Epithelial cell of esophagus (primary cell): ENCODE measurements around the gene TMEM273.

Source experiments
- DNase-seq: peaks from one replicate; pipeline ENCODE4 v3.0.0; 2010; ENCODE audit warnings: low read depth
- H3K4me3 ChIP-seq: 2 replicates; pipeline ENCODE4 v1.5.1; 2011; ENCODE audit warnings: mild to moderate bottlenecking, low read length, control low read depth
- TF ChIP-seq, protein P1 (sequence below): IDR thresholded peaks from 2 replicates; pipeline ENCODE4 v1.5.1; 2011; ENCODE audit warnings: low read depth, mild to moderate bottlenecking, low read length, control low read depth, inconsistent platforms; ENCODE audit not compliant: insufficient read depth; ENCODE audit errors: missing control alignments

The TMEM273 gene

DNA sequence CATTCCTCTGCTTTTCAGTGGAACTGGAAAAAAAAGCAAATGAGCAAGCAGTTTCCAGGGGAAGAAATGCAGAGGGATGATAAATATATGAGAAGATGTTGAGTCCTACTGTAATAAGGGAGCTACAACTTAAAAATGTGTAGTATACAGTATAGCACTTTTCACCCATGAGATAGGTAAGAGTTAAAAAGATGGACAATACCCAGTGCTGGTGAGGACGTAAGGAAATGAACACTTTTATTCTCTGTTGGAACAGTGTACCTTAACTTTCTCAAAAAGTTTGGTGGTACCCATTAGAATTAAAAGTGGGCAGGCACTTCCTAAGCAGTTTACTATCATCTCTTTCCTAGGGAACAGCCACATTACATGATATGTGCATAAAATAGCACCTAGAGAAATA is 51.7 kb downstream of the TMEM273 start:
- H3K4me3 ChIP-seq, result no peak overlapping the region
- TF ChIP-seq, protein P1, sequence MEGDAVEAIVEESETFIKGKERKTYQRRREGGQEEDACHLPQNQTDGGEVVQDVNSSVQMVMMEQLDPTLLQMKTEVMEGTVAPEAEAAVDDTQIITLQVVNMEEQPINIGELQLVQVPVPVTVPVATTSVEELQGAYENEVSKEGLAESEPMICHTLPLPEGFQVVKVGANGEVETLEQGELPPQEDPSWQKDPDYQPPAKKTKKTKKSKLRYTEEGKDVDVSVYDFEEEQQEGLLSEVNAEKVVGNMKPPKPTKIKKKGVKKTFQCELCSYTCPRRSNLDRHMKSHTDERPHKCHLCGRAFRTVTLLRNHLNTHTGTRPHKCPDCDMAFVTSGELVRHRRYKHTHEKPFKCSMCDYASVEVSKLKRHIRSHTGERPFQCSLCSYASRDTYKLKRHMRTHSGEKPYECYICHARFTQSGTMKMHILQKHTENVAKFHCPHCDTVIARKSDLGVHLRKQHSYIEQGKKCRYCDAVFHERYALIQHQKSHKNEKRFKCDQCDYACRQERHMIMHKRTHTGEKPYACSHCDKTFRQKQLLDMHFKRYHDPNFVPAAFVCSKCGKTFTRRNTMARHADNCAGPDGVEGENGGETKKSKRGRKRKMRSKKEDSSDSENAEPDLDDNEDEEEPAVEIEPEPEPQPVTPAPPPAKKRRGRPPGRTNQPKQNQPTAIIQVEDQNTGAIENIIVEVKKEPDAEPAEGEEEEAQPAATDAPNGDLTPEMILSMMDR, result no peak
- no peak for DNase-seq

DNA sequence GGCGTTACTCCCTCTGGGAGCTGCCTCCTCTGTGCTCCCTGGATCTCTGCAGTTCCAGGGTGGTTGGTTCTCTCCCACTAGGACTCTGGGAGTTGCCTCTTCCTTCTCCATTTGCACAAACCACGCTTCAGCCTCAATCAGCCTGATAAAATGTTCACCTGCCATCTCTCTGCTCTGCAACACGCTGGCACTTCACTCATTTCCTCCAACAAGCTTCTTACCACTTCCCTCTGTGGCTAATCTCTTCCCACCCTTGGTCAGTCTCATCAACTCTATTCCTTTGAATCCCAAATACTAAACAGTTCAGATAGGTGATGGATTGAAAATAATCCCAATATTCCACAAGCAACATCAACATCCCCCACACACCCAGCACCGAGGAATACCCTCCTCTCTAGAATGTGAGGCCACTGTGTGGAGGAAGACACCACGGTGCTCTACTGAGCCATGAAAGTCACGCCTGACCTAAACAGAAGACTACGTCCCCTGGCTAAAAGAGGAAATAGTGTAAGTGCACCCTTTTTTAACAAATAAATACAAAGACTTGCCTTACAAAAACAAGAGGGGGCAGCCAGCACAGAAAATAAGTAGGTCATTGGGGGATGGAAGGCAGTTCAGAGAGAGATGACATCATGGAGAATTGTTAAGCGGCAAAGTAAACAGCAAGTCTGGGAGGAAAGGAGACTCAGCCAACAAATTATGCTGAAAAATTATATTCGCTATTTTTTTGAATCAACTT is 52.4 kb downstream of the TMEM273 start:
- DNase-seq, result no peak
- TF ChIP-seq, protein P1, result no peak
- no peak overlapping the region for H3K4me3 ChIP-seq

DNA sequence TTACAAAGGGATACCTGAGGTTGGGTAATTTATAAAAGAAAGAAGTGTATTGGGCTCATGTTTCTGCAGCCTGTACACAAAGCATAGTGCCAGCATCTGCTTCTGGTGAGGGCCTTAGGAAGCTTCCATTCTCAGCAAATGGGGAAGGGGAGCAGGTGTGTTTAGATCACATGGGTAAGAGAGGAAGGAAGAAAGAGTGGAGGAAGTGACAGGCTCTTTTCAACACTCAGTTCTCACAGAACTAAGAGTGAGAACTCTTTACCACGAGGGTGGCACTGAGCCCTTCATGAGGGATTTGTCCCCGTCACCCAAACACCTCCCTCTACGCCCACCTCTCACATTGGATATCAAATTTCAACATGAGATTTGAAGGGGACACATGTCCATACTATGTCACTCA is 53.9 kb downstream of the TMEM273 start:
- TF ChIP-seq, protein P1, result no peak
- DNase-seq, result no peak
- no peak overlapping the region for H3K4me3 ChIP-seq

DNA sequence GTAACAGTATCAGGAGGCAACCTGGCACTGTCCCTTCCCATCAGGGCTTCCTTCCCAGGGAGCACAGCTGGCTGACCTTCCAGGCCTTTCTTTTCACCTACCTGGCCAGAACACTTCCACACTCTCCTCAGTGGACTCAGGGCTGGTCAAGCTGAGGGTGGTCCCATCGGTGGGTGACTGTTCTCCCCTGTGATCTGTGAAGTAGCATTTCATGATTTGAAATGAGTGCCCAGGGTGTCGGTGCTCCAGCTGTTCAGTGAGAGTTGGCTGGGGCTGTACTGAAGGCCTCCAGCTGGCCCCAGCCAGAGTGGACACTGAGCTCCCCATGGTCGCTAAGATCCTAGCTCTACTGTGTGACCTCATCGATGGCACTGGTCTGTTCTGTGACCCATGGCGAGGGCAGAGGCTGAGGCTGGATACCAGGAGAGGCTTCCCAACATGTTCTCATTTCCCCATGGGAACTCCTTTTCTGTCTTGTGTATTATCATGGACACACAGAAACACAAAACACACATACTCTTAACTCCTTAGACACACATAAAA is 54.4 kb downstream of the TMEM273 start, which contains the start of gene FAM170B:
Gene FAM170B (minus strand): TSS at position 316 of the 543 bp plus-strand sequence. CDS start 103 bp downstream, at position 213.
- DNase-seq, result no peak
- no peak within 1 kb of the TSS for H3K4me3 ChIP-seq
- TF ChIP-seq, protein P1, result no peak

DNA sequence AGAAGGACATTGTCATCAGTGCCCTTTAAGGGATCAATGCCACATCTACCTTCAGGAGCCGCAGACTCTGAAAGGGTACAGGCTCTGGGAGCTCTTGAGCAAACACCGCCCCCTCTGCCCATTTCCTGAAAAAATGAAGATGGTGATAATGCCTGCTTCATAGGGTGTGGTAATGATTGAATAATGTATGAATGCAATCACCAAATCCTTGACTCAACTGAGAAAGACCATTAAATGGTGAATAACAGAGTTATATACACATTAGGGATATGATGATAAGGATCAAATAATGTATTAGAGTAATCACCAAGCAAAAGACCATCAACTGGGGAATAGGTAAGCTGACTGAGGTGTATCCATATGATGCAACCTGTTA is 55.8 kb downstream of the TMEM273 start:
- TF ChIP-seq, protein P1, result no peak
- DNase-seq, result no peak
- H3K4me3 ChIP-seq, result no peak overlapping the region

DNA sequence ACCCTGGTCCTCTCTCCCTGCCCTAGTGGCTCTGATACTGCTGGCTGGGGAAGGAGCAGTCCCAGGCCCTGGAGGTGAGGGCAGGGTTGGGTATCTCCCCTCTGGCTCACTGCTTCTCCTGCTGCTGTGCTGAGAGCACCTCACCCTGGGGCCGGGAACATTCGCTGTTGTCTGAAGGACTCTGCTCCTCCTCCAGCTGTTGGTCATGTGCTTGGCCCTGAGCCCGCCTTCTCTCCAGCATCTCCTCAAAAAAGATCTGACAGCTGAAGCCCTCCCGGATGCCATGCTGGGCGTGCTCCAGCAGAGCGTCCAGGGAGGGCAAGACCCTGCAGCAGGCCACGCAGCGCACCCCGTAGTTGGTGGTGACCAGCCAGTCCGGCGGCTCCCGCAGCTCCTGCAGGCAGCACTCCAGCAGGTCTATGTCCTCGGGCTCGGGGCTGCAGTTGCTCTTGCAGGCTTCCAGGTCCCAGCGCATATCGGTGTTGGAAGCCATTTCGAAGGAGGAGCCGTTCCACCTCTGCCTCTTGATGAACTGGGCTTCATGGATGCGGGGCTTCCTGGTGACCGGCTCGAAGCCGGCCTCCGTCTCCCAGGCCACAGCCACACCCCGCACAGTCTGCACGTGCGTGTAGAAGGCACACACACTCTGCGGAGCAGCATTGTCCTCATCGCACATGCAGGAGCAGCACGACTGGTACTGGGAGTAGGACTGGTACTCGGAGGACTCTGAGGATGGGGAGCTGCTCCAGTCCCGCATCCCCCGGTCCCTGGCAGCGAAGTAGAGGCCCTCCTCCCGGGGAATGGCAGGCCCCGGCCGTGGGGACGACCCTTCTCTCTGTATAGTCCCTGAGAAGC is 56.5 kb downstream of the TMEM273 start:
- no peak for DNase-seq
- TF ChIP-seq, protein P1, result no peak
- no peak overlapping the region for H3K4me3 ChIP-seq
